SK-N-MC (cell line): ENCODE measurements around the gene SCAF11.

Source experiments
- EZH2 ChIP-seq: fragments of 200-600 bp; sonication (generic); IDR thresholded peaks from one replicate; pipeline ENCODE4 v1.6.1; 2017; ENCODE audit warnings: antibody characterized with exemption
- FOXP2 ChIP-seq: optimal IDR thresholded peaks from 2 replicates; pipeline ENCODE3; 2011; ENCODE audit warnings: mild to moderate bottlenecking, moderate library complexity; ENCODE audit not compliant: insufficient read depth; ENCODE audit errors: extremely low read length, control extremely low read depth
- POLR2AphosphoS5 ChIP-seq: IDR thresholded peaks from 2 replicates; pipeline ENCODE4 v1.6.1; 2012; ENCODE audit warnings: mild to moderate bottlenecking, low read depth, low read length, borderline replicate concordance

DNA sequence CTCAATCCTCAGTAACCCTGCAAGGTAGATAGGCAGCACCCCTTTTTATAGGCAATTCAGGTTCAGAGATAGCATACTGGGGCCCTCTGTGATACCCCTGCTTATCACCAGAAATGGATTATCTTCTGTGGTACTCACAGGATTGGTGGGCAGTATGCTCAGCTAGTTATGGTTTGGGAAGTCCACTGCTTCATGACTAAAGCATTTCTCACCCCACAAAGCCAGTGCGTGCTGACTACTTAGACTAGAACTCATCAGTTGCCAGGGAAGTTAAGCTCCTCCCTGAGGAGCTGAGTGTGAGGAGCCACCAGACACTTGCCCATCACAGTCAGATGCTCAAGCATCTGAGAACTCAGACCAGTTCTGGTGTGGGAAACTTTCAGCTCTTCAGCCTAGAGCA lies 76.3 kb downstream of the SCAF11 start:
- no peak for TF ChIP-seq EZH2
- peak; percentile 14; the same call in 1 of the 2 replicates for TF ChIP-seq POLR2AphosphoS5
- TF ChIP-seq FOXP2, result no peak
